IPS DF 4.7 (cell line): ENCODE results near the gene TNFAIP8L3.

Experiments used
- DNase-seq: peaks from one replicate; pipeline ENCODE4 v3.0.0-alpha.2; 2013; ENCODE audit warnings: low spot score; ENCODE audit errors: extremely low read depth

TNFAIP8L3 gene

DNA sequence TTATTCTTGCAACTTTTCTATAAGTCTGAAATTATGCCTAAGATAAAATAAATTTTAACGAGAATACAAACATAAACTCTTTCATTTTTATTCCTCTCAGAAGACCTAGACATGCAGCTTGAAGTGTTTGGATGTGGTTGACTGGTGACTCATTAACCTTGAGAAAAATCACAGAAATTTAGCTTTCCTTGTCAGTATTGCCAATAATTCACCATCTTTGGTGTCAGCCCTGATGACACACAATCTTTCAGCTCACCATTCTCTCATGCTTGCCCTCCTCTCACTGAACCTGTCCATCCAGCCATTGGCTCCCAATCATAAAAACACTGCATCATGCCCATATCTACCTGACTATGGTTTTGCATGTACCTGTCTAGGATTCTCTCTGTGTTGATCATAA, 22.6 kb upstream of the TNFAIP8L3 start:
- DNase-seq, result no peak

DNA sequence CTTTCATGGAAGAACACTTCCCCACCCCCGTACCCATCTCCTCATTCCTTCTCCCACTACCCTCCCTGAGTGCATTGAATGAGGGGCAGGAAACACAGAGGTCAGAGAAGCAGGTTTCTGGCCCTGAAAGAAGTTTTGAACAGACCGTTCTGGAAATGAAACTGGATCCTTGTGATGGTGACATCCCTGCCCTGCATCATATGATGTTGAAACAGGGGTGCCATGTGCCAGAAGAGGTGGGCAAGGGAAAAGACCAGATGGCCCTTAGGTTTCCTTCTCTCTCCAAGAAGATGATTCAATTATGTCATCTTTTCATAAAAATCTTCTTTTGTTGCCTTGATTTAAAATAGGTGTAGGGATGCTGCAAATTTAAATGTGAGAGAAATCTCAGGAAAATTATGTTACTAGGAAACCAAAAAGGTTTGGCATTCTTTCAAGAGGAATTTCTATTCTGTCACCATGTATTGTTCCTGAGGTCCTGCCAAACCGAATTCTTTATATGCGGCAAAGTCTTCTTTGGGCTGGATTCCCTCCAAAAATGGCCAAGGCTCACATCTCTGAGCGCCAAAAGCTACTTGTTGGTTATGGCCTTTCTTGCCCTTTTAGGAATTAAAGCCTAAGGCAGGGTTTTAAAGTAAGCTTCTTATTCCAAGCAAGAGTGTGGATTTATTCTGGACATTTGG, 19.9 kb upstream of the TNFAIP8L3 start:
- DNase-seq, result no peak

DNA sequence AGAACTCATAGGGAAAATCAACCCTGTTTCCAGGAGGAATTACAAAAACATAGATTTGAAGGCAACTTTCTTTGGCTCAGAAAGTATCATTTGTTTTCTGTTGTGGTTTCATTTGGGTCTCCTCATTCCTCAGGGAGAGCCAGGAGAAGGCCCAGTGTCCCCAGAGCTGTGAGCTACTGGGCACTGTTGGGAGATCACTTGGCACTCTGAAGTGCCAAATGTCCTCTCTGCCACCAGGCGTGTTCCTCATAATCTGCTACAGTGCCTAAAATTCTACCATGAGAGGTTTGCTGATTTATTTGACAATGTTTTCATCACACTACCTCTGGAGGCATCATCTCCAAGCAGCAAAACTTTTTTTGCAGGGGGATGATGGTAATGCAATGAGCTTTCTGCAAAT, 17.4 kb upstream of the TNFAIP8L3 start:
- no peak for DNase-seq

DNA sequence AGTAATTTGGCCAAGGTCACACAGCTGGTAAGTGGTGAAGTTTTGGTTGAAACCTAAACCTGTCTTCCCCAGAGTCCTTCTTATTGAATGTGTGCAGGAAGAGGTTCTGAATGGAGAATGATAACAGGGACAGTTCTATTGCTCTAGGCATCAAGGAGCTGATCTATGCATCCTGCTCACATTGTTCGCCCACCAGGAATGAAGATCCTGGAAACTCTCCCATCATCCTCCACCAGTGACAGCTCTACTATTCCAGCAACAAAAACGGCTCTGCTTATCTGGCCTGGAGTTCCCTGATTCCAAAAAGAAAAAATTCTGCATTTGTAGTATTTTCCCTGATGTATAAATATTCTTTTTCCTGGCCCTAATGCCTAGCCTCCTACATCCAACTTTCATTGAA, 16.4 kb upstream of the TNFAIP8L3 start:
- DNase-seq, result no peak

DNA sequence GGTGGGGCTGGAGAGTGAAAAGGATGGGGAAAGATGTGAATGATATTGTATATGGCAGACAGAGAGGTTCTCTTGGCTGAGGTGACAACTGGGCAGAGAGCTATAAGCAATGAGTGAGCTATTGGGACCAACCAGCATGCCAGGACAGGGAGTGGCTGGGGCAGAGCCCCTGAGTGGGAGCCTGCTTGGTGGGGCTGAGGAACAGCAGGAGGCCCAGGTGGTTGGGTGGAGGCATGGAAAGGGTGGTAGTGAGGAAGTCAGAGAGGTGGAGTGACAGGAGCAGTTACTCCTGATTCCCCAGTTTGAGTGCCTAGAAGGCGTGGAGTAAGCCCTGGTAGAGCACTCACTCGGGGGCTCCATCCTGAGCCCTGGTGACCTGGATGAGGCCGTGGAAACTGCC, 15.5 kb upstream of the TNFAIP8L3 start:
- DNase-seq, result no peak

DNA sequence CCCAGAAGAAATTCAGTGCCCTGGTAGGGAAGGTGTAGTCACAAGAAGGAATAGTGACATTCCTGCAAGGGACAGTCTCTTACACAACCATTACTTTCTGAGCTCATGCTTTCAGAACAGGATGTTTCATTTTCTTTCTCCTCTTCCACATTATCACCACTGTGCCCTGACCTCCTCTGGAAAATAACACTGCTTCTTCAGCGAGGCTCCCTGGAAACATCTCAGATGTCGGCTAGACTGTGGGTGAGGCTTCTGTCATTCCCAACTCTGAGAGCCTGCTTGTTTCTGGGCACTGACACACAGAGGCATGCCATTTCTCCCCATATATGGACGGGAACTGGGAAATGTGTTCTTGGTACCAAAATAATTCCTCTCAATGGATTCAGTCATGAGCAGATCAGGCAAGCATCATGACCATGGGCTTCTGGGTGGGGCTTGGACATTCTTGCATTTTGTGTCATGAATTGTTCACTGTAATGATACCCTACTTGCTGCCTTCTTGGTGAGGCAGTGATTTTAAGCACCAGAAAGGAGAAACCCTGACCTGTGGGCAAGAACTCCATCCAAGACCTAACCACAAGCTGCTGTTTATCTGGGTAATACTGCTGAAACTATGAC, 14.3 kb upstream of the TNFAIP8L3 start:
- DNase-seq, result no peak

DNA sequence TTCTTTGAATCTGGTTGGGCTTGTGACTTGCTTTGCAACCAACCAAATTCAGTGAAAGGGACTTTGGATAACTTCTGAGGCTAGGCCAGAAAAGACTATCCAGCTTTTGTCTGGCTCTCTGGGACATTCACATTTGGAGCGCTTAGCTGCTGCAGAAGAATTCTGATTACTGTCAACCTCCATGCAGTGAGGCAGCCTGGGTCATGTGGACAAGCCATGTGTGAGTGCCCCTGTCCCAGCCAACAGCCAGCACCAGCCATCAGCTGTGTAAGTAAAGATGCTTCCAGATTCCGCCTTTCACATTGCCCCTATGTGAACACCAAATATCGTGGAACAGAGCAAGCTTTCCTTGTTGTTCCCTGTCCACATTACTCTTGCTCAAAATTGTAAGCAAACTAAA, 12.9 kb upstream of the TNFAIP8L3 start:
- no peak for DNase-seq

DNA sequence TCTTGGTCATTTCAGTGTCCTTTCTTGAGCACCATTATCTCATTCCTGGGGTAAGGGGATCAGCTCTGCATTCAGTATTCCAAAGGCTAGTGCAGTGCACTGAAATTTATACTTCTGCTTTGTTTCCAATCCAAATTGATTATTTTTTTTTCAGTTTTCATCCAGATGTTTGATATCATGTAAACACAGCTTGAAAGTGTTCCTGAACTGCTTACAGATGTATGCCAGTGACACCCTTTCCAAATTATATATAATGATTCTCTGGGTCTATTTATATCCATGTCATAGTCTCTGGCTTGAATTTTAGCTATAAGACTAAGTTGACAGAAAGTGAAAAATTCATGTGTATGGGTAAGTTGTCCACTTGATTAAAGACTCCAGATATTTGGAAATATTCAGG, 11.8 kb upstream of the TNFAIP8L3 start:
- DNase-seq, result no peak

DNA sequence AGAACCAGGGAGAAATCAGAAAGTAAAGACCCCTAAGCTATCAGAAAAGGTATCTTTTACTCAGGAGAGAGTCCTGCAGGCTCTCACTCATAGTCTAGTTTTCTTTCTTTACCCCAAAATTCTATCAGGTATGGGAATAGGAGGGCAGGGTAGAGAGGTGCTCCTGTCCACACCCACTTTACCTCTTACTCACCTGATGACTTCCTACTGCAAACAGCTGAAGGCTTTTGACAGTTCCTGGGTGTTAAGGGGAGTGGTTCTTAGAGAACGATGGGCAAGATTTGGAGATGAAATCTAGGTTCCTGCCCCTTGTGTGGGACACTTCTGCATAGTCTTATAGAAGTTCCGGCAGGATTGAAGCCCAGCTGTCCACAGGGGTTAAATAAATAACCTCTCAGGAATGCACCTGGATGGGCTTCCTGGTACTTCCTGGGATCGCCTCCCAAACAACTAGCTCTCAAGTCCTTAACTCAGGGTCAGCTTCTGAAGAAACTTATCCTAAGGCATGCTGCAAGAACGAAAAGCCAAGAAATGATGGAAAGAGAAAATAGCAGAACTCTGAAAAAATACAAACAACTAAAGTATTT, 10.8 kb upstream of the TNFAIP8L3 start:
- DNase-seq, result no peak

DNA sequence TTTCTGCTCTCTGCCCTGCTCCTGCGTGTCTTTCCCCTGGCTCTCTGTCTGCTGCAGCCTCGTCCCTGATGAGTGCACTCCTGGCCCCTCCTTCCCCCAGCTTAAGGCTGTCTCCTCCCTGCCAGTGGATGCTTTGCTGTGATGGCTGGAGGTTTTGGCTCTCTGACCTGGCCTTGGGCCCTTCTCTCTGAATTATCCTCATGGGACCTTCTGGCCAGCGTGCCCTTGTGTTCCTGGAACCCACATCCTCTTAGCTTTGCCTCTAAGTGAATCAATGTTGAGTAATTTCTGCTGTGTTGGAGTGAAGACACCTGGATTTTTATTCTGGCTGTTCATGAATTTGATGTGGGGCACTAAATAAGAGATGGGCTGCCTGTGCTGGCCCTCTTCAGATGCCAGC, 9.8 kb upstream of the TNFAIP8L3 start:
- DNase-seq, result no peak

DNA sequence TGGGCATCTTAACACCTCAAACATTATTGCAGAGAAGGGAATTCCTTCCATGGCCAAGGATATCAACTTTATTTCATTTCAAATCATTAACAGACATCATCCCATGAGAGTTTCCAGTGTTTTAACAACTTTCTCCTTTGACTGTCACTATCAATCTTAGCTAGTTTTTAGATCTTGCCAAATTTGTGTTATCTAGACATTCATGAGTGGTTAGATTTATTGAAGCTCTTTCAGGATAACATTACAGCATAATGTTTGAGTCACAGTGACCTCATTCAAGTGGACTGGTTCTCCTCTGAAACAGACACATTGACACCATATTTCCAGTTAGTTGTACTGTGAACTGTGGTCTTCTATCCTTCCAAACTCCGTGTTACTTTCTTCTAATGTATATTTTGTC, 8.6 kb upstream of the TNFAIP8L3 start:
- no peak for DNase-seq

DNA sequence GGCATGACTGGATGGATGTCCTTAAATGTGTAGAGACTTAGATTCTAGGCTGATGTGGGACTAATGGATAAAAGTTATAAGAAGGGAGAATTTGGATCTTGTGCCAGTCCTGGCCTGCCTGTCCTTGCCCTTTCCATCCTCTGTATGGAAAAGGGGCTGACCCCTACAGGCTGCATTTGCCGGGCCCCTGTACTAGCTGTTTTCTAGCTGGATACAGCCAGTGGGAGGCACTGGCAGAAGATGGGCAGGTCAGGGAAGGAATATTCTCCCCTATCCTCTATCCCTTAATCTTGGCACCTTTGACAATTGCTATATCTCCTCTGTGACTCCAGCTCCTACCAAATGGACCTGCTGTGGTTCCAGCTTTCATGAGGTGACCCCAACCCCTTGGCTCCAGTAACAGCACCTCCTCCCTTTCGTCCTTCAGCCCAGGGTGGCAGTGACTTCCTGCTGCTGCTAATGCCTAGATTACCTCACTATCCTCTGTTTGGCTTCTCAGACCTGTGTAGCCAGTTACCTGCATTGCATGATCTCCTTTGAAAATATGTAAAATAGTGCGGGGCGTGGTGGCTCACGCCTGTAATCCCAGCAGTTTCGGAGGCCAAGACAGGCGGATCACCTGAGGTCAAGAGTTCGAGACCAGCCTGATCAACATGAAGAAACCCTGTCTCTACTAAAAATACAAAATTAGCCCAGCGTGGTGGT, 6.2 kb upstream of the TNFAIP8L3 start:
- DNase-seq, result no peak

DNA sequence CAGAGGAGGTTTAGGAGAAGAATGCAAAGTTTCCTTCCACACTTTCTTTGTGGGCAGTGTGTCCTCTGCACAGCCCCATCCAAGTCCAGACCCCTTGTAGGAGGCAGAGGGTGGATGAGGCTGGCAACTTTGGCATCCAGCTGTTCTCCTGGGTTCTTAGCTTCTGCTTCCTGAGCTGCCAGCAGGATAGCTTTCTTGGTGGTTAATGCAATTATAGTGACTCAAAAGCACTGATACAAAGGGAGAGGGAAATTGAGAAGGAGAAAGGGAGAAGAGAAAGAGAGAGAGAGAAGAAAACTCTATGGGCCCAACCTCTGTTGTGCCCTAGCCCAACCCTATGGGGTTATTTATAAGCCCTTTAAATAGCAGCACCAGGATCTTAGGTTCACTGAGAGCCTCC, 4.5 kb upstream of the TNFAIP8L3 start:
- no peak for DNase-seq

DNA sequence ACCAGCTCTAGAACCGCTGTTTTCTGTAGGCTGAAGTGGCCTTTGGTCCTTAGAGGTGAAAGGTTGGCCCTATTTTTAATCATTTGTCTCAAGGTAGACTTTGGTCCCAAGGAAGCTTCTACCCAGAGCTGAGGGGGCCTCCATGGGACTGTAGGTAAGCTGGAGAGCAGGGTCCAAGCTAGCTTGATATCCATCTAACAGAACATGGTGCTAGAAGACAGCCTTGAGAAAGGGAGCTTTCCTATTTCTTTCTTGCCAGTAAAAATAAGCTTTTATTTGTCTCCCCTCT, 3.6 kb upstream of the TNFAIP8L3 start:
- no peak for DNase-seq

DNA sequence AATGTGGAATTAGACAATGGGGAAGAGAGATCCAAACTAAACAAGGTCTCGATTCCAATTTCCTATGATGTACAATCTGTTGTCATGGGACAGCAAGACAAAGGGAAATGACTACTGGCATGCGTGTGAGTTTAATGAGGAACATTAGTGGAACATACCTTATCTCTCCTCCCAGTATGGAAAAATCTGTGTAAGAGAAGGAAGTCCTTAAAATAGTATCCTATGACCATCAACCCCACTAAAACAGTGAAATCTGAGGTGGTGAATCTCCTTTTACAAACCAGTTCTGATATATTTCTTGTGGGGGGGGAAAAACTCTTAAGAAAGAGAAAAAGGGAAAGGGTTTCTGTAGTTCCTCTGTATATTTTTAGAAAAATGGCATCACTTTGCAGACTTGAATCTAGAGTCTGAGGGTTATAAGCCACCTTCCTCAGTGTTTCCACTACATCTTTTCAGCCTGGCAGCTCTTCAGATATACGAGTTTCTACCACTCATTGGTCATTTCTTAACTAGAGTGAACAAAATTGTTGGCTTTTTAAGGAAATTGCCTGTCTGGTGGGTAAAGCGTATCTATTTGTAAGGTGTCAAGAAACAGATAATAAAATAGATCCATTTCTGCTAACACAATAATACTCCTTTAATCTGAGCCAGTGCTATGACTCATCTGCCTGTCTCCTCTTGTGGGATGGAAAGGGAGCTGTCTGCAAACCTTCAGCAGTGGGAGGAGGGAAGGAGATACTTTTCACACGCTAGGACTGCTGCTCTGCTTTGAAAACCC, 3.0 kb upstream of the TNFAIP8L3 start:
- no peak for DNase-seq

DNA sequence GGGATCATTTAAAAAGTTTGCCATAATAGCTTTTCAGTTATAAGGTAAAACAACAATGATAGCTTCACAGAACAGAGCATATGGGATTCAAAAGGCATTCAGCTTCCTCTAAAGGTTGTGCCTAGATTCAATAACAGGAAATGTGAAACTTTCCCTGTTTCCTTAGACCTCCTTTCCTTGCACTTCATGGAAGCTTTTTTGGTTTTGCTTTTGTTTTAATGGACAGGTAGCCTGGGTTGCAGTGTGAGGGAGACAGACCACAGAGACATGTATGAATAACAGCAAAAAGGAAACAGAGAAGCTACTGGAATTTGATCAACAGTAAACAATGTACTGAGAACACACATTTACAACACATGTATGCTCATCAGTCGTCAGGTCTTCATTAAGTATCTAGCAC, 2.3 kb upstream of the TNFAIP8L3 start:
- DNase-seq, result no peak

DNA sequence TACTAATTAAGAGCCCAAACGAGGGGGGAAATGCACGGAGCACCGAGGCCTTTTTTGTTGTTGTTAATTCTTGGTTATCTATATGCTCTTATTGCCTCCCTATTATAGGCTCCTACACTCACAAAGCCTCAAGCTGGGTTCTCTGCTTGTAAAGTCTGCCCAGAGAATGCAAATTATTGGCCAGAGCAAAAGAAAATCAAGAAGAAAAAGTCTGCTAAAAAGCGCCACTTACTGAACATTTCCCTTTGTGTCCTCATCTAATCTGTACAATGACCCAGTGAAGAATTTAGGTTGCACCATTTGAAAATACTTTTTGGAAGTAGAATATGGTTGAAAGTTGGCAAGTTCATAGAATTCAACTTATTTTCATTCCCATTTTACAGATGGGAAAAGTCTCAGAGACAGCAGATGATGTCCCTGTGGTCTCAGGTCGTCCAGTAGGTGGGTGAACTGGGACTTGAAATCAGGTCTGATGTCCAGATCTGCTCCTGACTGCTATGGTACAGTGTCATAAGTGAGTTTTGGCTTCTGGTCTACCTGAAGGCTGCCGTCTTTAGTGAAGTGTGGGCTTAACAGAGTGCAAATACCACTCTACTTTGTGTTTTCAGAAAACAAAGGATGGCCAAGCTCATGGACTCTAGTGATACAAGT, 1.1 kb upstream of the TNFAIP8L3 start:
- DNase-seq, result no peak

DNA sequence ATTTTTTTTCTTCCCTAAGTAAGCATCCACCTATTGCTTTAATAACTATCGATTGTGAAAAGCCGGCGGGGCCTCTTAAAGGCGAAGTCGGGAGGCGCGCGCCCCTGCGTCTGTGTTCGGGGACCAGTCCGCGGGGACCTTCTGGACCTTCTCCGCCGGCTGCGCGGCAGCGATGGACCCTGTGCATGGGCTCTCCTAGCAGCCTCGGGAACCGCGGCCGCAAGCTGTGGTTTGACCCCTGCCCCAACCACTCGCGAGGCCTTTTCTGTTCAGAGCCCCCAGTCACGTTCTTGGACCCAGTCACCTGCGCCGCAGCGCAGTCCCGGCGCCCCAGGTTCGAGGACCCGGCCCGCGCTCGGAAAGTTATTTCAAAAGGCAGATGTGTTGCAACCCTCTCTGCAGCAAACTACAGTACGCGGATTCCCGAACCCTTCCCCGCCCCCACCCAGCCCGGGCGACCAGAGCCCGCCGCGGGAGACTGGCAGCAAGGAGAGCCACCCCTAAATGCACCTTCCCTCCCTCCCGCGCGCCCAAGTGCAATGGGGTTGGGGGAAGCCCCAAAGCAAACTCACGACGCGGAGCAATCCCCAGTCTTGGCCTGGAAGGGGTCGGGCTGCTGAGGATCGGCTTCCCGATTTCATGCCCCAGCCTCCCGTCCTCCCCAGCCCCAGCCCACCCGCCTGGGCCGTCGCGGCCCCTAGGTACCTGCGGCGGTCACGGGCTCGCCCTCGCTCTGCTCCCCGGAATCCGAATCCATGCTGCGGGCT, 684 bp downstream of the TNFAIP8L3 start:
- no peak for DNase-seq

DNA sequence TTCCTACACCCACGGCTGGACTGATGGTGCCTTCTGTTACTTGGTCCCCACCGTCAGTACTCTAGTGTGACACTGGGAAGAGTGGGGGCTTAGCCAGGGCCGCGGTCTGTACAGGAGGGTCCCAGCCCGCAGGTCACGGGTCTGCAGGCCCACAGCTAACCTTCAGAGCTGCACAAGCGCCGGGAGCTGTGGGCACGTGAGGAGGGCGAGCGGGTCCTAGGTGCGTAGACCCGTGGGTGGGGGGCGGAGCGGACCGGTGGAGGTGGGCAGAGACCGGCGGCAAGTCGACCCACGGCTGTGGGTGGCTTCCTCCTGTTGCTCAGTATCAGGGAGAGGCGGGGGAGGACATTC, 1.2 kb downstream of the TNFAIP8L3 start:
- DNase-seq, result no peak

DNA sequence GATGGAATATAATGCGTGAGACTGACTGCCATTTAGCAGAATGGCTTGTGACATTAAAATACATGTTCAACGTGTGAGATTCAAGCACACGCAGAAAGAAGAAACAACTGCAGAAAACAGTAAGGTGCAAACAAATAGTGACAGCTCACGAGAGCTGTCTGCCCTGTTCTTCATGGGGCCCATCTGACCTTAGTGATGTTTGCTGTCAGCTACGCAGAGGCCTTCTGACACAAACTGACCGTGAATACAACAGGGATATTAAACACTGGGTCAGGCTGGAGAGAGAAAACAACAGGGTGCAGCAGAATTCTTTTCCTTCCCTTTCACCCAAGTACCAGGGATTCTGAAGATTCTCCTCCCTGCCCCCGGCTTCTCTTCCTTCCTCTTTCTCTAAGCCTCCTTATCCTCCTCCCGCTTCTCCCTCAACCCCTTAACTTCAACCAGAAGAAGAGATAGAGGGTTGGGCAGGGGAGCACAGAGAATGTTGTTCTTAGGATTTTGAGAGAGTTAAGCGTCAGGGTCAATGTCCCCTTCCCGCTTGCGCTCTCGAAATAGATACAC, 2.1 kb downstream of the TNFAIP8L3 start:
- no peak for DNase-seq

DNA sequence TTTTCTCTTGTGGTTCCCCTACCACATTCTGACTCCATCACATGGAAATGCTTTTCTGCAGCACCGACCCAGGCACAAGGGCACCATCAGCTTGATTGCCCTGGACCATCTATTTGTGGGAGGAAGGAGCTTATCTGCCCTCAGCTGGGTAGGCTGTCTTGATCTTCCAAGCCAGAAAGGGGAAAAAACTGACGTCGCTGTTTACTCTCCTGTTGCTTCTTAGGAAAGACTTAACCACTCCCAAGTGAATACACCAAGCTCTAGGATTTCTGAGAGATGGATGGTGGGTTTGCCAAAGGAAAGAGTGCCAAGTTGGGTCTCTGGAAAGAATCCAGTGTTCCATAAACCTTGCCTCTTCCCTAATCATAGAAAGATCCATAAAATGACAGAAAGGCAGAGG, 4.0 kb downstream of the TNFAIP8L3 start:
- no peak for DNase-seq
